HG02884 (cell line): ENCODE results near the gene TNFRSF14.
"Not testable (repeated sequence)": the region's sequence is repeated elsewhere in the genome, so short reads cannot be mapped to it uniquely, and the experiment has no call there.

ENCODE experiments used
- ATAC-seq: cut with Tn5 transposase; IDR thresholded peaks from one replicate; pipeline ENCODE4 v1.9.1; 2021; ENCODE audit warnings: mild to moderate bottlenecking, moderate library complexity; ENCODE audit not compliant: unreplicated experiment

Gene TNFRSF14

GRCh38 chr1:2553076-2553475 lies 3.1 kb upstream of the TNFRSF14 start:
- not testable (repeated sequence) for ATAC-seq

- ATAC-seq = no peak
Observed at GRCh38 chr1:2553871-2554620, 2.1 kb upstream of the TNFRSF14 start.

- ATAC-seq = no peak
Observed at GRCh38 chr1:2554621-2555387, 1.4 kb upstream of the TNFRSF14 start.

GRCh38 chr1:2555634-2556276 lies 416 bp upstream of the TNFRSF14 start:
- no peak for ATAC-seq

- ATAC-seq = no peak
Observed at GRCh38 chr1:2556678-2557481, 709 bp downstream of the TNFRSF14 start.

- no peak for ATAC-seq
Observed at GRCh38 chr1:2557482-2558400, 1.6 kb downstream of the TNFRSF14 start.

- no peak for ATAC-seq
Observed at GRCh38 chr1:2558420-2558819, 2.2 kb downstream of the TNFRSF14 start.

- ATAC-seq = no peak
Observed at GRCh38 chr1:2558861-2559260, 2.7 kb downstream of the TNFRSF14 start.

- no peak for ATAC-seq
Observed at GRCh38 chr1:2559509-2560298, 3.5 kb downstream of the TNFRSF14 start.

- no peak for ATAC-seq
Observed at GRCh38 chr1:2560299-2561073, 4.3 kb downstream of the TNFRSF14 start.

- no peak for ATAC-seq
Observed at GRCh38 chr1:2561446-2561845, 5.3 kb downstream of the TNFRSF14 start.

- ATAC-seq = no peak
Observed at GRCh38 chr1:2561898-2562895, 6.0 kb downstream of the TNFRSF14 start.

- no peak for ATAC-seq
Observed at GRCh38 chr1:2563205-2563604, 7.0 kb downstream of the TNFRSF14 start.

- no peak for ATAC-seq
Observed at GRCh38 chr1:2564006-2564814, 8.0 kb downstream of the TNFRSF14 start.

- ATAC-seq = no peak
Observed at GRCh38 chr1:2564815-2565374, 8.7 kb downstream of the TNFRSF14 start.
